DOHH2 (cell line): ENCODE results near the gene NAV2.

Experiments
- H3F3A ChIP-seq: fragments of 200-600 bp; sonication (generic), shearing (Covaris generic); 2 replicates; pipeline ENCODE4 v1.6.0; 2016; ENCODE audit warnings: antibody characterized with exemption, mild to moderate bottlenecking; ENCODE audit not compliant: control insufficient read depth, insufficient read depth
- H3K27ac ChIP-seq: fragments of 200-600 bp; sonication (generic); 2 replicates; pipeline ENCODE4 v1.5.1; 2014; ENCODE audit warnings: low read depth, mild to moderate bottlenecking, low read length, moderate library complexity
- H3K27me3 ChIP-seq: fragments of 200-600 bp; sonication (generic); 2 replicates; pipeline ENCODE4 v1.6.1; 2014; ENCODE audit warnings: mild to moderate bottlenecking, low read length, mixed read lengths; ENCODE audit not compliant: control insufficient read depth
- H3K36me3 ChIP-seq: fragments of 200-600 bp; sonication (generic); 2 replicates; pipeline ENCODE4 v1.6.1; 2014; ENCODE audit warnings: mild to moderate bottlenecking, low read length, moderate library complexity, mixed read lengths; ENCODE audit not compliant: control insufficient read depth
- H3K4me1 ChIP-seq: fragments of 200-600 bp; sonication (generic); 2 replicates; pipeline ENCODE4 v1.6.1; 2014; ENCODE audit warnings: mild to moderate bottlenecking, low read length, mixed read lengths; ENCODE audit not compliant: control insufficient read depth
- H3K4me2 ChIP-seq: fragments of 200-600 bp; sonication (generic); 2 replicates; pipeline ENCODE4 v1.6.0; 2014; ENCODE audit warnings: mild to moderate bottlenecking, low read length, moderate library complexity
- H3K4me3 ChIP-seq: fragments of 200-600 bp; sonication (generic); 2 replicates; pipeline ENCODE4 v1.5.1; 2014; ENCODE audit warnings: mild to moderate bottlenecking, low read length, mixed read lengths
- H3K79me2 ChIP-seq: fragments of 200-600 bp; sonication (generic); 2 replicates; pipeline ENCODE4 v1.6.1; 2014; ENCODE audit warnings: mild to moderate bottlenecking, low read length, mixed read lengths; ENCODE audit not compliant: control insufficient read depth
- H3K9me2 ChIP-seq: fragments of 200-600 bp; sonication (generic); replicated peaks from 2 replicates; pipeline ENCODE4 v1.6.1; 2014; ENCODE audit warnings: mild to moderate bottlenecking, low read length, mixed read lengths; ENCODE audit not compliant: control insufficient read depth
- H3K9me3 ChIP-seq: fragments of 200-600 bp; sonication (generic); 2 replicates; pipeline ENCODE4 v1.6.1; 2014; ENCODE audit warnings: antibody characterized with exemption, low read length, mixed read lengths; ENCODE audit not compliant: control insufficient read depth, insufficient read depth
- H4K20me1 ChIP-seq: fragments of 200-600 bp; sonication (generic); 2 replicates; pipeline ENCODE4 v1.6.0; 2014; ENCODE audit warnings: low read depth, mild to moderate bottlenecking, antibody characterized with exemption, low read length, moderate library complexity; ENCODE audit not compliant: control insufficient read depth, insufficient read depth
- CTCF ChIP-seq: fragments of 200-600 bp; sonication (generic); IDR thresholded peaks from one replicate; pipeline ENCODE4 v1.5.1; 2014; ENCODE audit warnings: antibody characterized with exemption, mild to moderate bottlenecking, low read depth, low read length; ENCODE audit not compliant: poor library complexity, severe bottlenecking
- EZH2phosphoT487 ChIP-seq: fragments of 200-600 bp; sonication (generic); IDR thresholded peaks from 2 replicates; pipeline ENCODE4 v1.6.1; 2017; ENCODE audit warnings: borderline replicate concordance, mild to moderate bottlenecking, antibody characterized with exemption, low read length, moderate library complexity, mixed read lengths

The NAV2 gene

GRCh38 chr11:19737575-19737974, 24.9 kb downstream of the NAV2 start:
- no peak overlapping the region for H3K4me3 ChIP-seq
- H3K9me3 ChIP-seq, result no peaks in the 10 kb centered on the region
- H3K79me2 ChIP-seq, result no peaks in the 10 kb centered on the region
- no peaks in the 10 kb centered on the region for H3K36me3 ChIP-seq
- no peak overlapping the region for H3K4me2 ChIP-seq
- H3K27ac ChIP-seq, result no peak overlapping the region
- H3K4me1 ChIP-seq, result no peaks in the 10 kb centered on the region
- TF ChIP-seq CTCF (no peak), EZH2phosphoT487 (no peak)
- peaks cover 9% of the 10 kb centered on the region for H3K27me3 ChIP-seq
- H3K9me2 ChIP-seq, result no peaks in the 10 kb centered on the region
- H3F3A ChIP-seq, result no peaks in the 10 kb centered on the region
- no peaks in the 10 kb centered on the region for H4K20me1 ChIP-seq

GRCh38 chr11:19738124-19738523, 25.5 kb downstream of the NAV2 start:
- Histone ChIP-seq H3K9me3 (no peaks in the 10 kb centered on the region), H3F3A (no peaks in the 10 kb centered on the region), H3K27ac (no peak overlapping the region), H3K27me3 (peaks cover 9% of the 10 kb centered on the region), H3K4me2 (no peak overlapping the region), H3K4me1 (no peaks in the 10 kb centered on the region), H4K20me1 (no peaks in the 10 kb centered on the region), H3K9me2 (no peaks in the 10 kb centered on the region), H3K4me3 (no peak overlapping the region), H3K36me3 (no peaks in the 10 kb centered on the region), H3K79me2 (no peaks in the 10 kb centered on the region)
- no peak for TF ChIP-seq EZH2phosphoT487
- no peak for TF ChIP-seq CTCF

GRCh38 chr11:19739872-19740271, 27.2 kb downstream of the NAV2 start:
- no peak overlapping the region for H3K27ac ChIP-seq
- H3K4me1 ChIP-seq, result no peaks in the 10 kb centered on the region
- peaks cover 3% of the 10 kb centered on the region for H3K27me3 ChIP-seq
- no peaks in the 10 kb centered on the region for H3F3A ChIP-seq
- no peaks in the 10 kb centered on the region for H3K79me2 ChIP-seq
- no peaks in the 10 kb centered on the region for H4K20me1 ChIP-seq
- H3K36me3 ChIP-seq, result no peaks in the 10 kb centered on the region
- TF ChIP-seq EZH2phosphoT487 (no peak), CTCF (no peak)
- no peak overlapping the region for H3K4me3 ChIP-seq
- H3K9me3 ChIP-seq, result no peaks in the 10 kb centered on the region
- H3K9me2 ChIP-seq, result no peaks in the 10 kb centered on the region
- H3K4me2 ChIP-seq, result no peak overlapping the region

- TF ChIP-seq EZH2phosphoT487 (no peak), CTCF (no peak)
- Histone ChIP-seq H3K9me3 (no peaks in the 10 kb centered on the region), H3F3A (no peaks in the 10 kb centered on the region), H3K4me1 (no peaks in the 10 kb centered on the region), H3K9me2 (no peaks in the 10 kb centered on the region), H3K27ac (no peak overlapping the region), H3K4me3 (no peak overlapping the region), H3K36me3 (no peaks in the 10 kb centered on the region), H3K4me2 (no peak overlapping the region), H4K20me1 (no peaks in the 10 kb centered on the region), H3K79me2 (no peaks in the 10 kb centered on the region), H3K27me3 (peaks cover 3% of the 10 kb centered on the region; the same call in 1 of the 2 replicates)
Observed at GRCh38 chr11:19740586-19740985, 27.9 kb downstream of the NAV2 start.
